GM21717 (cell line): ENCODE results near the gene ANKS1B.

Experiments used
- ATAC-seq: cut with Tn5 transposase; IDR thresholded peaks from one replicate; pipeline ENCODE4 v1.9.1; 2021; ENCODE audit warnings: mild to moderate bottlenecking, moderate library complexity; ENCODE audit not compliant: unreplicated experiment

Gene ANKS1B

GRCh38 chr12:98752726-98753125 lies 1232.0 kb downstream of the ANKS1B start:
- no peak for ATAC-seq

- ATAC-seq: no peak
These were observed 1233.1 kb downstream of the ANKS1B start for GRCh38 chr12:98751580-98752115.

DNA sequence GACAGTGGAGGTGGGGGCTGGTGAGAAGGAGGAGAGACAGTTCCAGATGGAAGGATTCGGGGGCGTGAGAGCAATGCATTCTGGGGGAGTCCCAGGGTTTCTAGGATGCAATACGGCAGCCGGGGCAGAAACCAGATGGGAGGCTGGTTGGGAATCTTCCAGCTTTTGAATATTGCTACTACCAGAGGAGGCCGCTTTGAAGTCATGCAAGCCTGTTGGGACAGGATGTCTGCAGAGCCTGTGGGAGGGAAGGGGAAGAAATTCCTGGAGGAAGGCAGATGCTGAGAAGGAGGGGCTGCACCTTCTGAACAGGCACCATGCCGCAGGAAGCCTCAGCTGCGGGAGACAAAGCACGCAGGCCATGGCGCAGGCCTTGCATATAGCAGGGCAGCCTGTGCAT lies 1234.2 kb downstream of the ANKS1B start:
- ATAC-seq: no peak

DNA sequence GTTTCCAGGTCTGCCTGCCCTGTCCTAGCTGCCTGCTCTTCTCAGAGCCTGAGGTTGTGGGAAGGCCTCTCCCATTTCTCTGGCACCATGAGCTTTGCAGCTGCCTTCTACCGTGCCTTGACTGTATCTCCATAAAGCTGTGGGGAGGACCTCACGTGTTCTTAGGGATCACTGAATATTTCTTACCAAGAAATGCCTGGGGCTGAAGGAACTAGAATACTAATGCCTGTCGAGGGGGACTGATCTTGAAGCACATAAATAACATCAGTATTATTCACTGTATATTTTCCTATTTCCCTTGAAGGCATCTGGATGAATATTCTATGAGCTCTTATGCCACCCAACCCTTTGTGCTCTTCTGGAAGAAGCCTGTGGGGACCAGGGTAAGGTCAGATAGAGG lies 1236.3 kb downstream of the ANKS1B start:
- ATAC-seq: no peak

- ATAC-seq: no peak
These were observed 1239.0 kb downstream of the ANKS1B start for GRCh38 chr12:98745578-98746391.

- ATAC-seq: no peak
These were observed 1240.1 kb downstream of the ANKS1B start for GRCh38 chr12:98744680-98745079.

DNA sequence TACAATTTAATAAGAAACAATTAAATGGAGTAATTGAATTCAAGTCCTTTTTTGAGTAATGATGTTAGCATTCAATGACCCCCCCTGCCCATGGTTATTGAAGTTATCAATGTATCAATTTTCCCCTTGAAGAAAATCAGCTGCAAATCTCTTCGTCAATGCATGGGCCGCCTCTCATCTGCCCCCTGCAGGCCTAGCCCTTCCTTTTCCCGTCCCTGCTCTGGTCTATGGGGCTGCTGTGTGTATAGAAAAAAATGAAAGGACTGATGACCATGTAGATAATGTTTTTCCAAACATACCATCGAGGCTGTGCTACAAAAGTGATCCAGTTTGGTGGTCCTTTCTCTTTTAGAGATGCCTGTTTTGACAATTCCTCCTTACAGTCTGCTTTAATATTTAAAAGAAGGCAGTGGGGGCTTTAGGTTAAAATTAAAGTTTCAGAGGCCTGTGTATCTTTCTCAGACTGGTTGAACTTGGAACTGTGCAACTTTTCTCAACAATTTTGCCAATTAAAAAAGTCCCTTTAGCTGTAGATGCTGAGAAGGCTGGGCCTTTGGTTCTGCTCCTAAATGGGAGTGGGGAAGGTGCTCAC lies 1241.3 kb downstream of the ANKS1B start:
- ATAC-seq: no peak

GRCh38 chr12:98741556-98742265 lies 1243.0 kb downstream of the ANKS1B start:
- no peak for ATAC-seq

DNA sequence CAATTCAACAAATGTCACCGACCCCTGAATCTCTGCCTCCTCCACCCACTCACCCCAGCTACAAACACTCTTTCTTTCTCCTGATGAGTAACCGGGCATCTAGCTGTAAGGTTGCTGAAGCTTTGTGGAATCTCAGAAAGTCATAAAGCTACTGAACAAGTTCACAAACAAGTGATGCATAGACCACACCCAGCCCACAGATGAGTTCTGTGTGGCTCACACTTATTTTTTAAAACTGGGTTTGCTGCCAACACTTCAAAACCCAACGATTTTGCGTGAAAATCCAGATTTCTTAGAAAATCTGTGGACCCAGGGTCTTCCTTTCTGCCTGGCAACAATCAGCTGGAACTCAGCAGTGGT lies 1243.6 kb downstream of the ANKS1B start:
- ATAC-seq: no peak

GRCh38 chr12:98740751-98741150 lies 1244.0 kb downstream of the ANKS1B start:
- ATAC-seq: no peak

- no peak for ATAC-seq
These were observed 1246.2 kb downstream of the ANKS1B start for GRCh38 chr12:98738539-98738938.

DNA sequence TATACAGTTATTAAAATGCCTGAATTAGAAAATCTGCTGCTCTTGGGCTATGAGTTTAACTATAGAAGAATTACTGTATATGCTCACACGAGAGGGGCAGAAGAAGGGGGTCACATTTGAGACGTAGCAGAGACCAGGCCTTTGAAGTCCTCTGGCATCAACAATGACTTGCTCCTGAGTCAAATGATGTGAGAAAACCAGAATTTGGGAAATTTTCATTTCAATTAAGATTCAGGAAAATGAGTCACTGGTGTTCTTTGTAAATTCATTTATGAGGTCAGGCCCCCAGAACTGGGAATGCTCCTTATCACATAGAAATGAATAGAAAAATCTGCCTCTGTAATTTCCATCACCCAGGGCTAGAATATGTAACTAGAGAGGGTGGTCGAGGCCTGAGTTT lies 1246.7 kb downstream of the ANKS1B start:
- ATAC-seq: no peak

- no peak for ATAC-seq
These were observed 1247.4 kb downstream of the ANKS1B start for GRCh38 chr12:98737322-98737712.

- no peak for ATAC-seq
These were observed 1248.1 kb downstream of the ANKS1B start for GRCh38 chr12:98736352-98737321.

- ATAC-seq: no peak
These were observed 1248.9 kb downstream of the ANKS1B start for GRCh38 chr12:98735821-98736220.

DNA sequence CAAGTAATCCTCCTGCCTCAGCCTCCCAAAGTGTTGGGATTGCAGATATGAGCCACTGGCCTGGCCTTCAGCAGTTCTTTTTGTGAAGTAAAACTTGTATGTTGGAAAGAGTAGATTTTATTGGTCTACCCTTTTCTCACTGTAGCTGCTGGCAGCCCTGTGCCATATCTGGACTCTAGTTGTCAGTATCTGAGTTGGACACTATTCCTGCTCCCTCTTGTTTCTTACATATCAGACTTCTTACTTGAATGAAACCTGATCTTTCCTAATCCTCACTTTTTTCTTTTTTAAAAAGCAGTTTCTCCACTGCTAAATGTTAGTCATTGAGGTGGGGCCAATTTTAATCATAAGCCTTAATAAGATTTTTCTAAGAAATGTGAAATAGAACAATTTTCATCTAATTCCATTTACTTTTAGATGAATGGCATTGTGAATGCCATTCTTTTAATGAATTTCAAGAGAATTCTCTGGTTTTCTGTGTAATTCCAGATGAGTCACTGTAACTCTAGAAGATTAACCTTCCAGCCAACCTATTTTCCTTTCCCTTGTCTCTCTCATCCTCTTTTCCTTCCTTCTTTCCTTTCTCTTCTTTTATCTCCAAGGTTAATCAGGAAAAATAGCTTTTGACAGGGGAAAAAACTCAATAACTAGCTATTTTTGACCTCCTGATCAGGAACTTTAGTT lies 1250.9 kb downstream of the ANKS1B start:
- no peak for ATAC-seq

DNA sequence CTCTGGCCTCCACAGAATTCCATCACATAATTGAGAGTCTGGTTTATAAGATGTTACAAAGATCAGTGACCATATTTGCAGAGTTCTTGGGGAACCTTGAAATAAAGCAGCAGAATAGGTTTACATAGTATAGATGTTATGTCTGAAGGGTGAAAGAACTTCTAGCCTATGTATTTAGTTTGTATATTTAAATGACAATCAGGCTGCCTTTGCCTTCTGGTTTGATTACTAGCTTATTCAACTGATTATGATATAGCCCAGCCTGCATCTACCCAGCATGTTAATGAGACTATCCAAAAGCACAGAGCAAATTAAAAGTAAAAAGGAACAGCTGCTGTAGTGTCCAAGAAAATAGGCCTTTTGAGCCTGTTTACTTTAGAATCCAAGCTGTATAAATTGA lies 1254.3 kb downstream of the ANKS1B start:
- no peak for ATAC-seq

DNA sequence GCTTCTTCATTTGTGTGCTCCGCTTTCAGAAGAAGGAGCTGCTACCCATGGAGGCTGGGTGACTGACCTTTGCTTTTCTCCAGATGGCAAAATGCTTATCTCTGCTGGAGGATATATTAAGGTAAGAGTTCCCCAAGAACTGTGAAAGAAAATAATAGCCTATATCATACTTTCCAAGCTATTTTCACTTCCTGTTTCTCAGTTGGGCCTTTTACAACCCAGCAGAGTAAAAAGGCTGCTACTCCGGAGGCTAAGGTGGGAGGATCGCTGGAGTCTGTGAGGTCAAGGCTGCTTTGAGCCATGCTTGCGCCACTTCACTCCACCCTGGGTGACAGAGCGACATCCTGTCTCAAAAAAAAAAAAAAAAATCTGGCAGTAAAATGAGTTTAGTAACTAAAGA lies 1257.5 kb downstream of the ANKS1B start:
- no peak for ATAC-seq

DNA sequence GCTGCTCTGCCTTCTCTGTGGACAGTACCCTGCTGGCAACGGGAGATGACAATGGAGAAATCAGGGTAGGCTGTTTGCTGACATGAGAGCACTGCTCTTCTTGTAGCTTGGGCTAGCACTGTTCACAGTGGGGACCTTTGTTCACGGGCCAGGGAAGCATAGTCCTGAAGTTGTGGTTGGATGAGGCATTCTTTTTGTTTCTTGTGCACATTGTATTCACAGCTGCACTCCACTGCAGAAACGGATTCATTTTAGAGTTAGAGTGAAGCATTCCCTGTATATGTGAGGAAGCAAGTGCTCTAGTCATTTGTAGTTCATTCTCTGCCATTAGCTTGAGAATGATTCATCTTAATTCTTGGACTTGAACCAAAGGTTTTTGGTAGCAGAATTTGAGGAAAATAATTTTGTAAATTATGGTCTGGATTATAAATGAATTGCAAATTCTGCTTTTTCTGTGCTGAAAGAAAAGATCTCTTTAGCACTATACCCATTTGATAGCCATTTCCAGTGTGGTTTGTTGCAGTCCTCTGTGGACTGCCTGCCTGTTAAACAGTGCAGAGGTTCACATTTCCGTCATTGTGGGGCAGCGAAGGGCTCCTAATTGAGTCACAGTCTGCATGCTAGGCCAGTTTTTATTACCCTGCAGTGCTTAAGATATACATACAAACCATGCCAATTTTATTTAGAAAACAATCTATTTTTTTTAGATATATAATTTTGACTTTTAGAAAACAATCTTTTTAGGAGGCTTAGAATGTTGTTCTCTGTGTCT lies 1259.1 kb downstream of the ANKS1B start:
- ATAC-seq: no peak
